NOMO-1 (cell line): ENCODE data around the gene CATSPERD.

Source experiments
- DNase-seq, 2 experiments: peaks; one replicate each; lab custom pipeline; 2025; ENCODE audit not compliant: unreplicated experiment in 2 of 2; lab: John Stamatoyannopoulos, UW

Gene CATSPERD

GRCh38 chr19:5823579-5824281 lies 103.3 kb downstream of the CATSPERD start:
- DNase-seq: no peak

GRCh38 chr19:5824751-5825150 lies 104.3 kb downstream of the CATSPERD start:
- no peak for DNase-seq

- DNase-seq: no peak
Measured at GRCh38 chr19:5825178-5825577, 104.7 kb downstream of the CATSPERD start.

- peak; percentile 13 to 43 for DNase-seq
Measured at GRCh38 chr19:5826531-5827341, 106.3 kb downstream of the CATSPERD start.

- no peak for DNase-seq
Measured at GRCh38 chr19:5827342-5827890, 107.0 kb downstream of the CATSPERD start.

- DNase-seq: peak; percentile 96 to 97
Measured at GRCh38 chr19:5827891-5828660, 107.6 kb downstream of the CATSPERD start.
